ENCODE results near the gene WNK2.

Gene WNK2

GRCh38 chr9:93203026-93203717 lies 19.2 kb downstream of the WNK2 start:
- DNase-seq, result no peak

DNA sequence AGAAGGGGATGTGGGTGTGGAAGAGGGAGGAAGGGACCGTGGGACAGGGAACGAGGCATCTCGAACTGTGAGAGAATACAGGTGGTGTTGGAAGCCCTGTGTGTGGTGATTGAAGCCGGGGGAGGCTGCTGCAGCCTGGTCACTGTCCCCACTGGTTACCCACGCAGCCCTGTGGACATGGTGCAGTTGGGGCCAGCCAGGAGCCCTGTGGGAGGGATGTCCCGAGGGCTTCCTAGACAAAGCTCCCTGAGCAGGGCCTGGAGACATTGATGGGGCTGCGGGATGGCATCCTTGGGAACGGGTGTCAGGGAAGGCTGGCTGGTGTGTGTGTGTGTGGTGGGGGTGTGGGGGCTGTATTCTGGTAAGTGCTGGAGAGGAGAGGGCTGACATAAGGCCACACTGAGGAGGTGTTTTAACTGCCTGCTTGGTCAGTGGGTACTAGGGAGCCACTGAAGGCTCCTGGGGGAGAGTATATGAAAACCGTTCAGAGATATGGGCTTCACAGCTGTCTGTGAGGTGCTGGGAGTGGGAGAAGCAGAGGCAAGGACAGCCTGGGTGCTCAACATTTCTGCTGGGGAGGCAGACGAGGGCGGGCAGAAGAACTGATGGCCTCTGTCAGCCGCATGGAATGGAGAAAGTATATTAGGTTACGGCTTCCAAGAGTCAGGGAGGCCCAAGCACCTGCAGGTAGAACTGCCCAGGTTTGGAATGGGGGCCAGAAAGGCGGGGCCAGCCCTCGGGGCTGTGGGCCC lies 20.0 kb downstream of the WNK2 start:
- DNase-seq, result no peak

GRCh38 chr9:93204470-93205043 lies 20.6 kb downstream of the WNK2 start:
- DNase-seq, result no peak

DNA sequence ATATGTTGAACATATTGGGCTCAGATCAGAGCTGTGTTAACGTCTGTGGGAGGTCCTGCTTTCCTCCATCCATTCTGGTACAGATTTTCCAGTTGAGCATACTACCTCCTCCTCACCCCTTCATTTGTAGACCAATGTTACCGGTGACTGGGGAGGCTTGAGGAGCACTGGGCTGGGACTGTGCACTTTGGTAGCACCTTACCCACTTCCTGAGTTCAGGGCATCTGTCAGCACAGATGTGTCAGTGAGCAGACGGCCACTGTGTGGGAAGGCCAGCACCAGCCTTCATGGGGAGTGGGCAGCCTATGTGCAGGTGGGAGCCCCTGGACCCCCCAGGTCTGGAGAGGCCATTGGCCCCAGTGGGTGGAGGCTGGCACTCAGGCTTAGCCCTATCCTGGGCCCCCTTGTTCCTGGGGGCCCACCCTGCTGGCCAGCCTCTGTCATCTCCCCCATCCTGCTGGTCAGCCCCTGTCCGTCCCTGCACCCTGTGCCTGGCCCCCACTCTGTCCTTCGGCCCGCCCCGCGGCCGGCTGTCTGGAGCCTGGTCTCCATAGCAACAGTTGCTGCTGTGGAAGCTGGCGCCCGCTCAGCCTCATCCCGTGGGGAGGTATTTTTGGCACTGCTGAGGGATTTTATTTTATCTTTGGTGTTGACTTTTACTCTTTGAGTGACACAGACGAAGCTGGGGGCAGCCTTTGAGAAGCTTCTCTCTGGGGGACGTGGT lies 21.3 kb downstream of the WNK2 start:
- no peak for DNase-seq

DNA sequence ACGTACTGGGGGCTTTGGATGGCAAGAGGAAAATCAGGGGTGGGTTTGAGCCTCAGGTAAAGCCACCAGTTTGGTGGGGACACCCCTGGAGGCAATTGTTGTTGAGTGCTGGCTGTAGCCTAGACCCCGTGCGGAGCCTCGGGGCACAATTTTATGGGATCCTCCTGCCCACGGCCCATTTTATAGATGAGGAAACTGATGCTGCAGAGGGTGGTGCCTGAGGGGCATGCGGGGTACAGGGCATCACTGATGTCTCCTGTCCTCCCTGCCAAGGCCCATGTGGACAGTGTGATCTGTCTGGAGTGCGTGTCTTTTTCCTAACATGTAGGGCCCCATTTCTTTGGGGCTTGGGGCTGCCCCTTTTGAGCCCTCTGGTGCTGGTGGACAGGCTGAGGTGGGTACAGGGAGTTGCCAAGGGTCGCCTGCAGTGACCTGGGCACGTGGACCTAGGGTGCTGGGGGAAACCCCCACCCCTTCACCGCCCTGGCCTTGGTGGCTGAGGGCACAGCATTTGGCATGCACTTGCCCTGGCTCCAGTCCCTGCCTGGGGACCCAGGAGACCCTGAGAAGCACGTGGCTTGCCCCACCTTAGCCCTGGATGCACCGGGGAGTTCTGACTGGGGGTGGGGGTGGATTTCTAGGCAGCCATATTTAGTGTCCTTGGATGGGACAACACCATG lies 22.1 kb downstream of the WNK2 start:
- DNase-seq, result no peak

GRCh38 chr9:93206576-93207155 lies 22.7 kb downstream of the WNK2 start:
- DNase-seq, result no peak

- DNase-seq, result peak; percentile 54
Measured at GRCh38 chr9:93207326-93207814, 23.4 kb downstream of the WNK2 start.

DNA sequence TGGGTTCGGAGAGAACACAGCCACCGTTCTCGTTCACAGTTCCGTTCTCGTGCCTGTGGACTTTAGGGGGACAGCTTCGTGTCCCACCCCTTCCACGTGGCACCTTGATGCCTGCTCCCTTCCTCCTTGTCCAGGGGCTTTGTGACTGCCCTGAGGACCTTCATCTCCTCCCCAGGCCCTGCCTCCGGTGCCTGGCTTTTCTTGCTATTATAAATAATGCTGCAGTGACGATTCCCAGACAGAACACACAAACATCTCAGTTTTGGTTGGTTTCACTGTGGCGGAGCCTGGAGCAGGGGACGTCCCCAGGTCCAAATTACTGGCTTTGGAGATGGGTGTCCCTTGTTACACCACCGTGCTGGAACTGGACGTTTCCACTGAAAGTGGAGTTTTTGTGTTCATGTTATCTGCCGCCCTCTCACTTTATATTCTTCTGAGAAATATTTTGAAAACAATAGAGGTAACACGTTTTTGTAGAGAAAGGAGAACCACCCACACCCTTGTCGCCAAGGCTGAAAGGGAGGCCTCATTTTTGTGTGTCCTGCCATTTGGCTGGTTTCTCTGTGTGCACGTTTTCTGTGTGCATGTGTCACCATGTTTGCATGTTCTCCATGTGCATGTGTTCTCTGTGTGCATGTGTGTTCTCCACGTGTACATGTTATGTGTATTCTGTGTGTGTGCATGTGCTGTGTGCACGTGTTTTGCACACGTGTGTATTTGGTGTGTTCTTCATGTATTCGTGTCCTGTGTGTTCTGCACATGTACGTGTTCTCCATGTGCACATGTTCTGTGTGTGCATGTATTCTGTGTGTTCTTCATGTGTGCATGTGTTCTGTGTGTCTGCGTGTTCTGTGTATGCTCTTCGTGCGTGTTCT lies 24.2 kb downstream of the WNK2 start:
- no peak for DNase-seq

GRCh38 chr9:93209097-93209496 lies 25.2 kb downstream of the WNK2 start:
- no peak for DNase-seq

DNA sequence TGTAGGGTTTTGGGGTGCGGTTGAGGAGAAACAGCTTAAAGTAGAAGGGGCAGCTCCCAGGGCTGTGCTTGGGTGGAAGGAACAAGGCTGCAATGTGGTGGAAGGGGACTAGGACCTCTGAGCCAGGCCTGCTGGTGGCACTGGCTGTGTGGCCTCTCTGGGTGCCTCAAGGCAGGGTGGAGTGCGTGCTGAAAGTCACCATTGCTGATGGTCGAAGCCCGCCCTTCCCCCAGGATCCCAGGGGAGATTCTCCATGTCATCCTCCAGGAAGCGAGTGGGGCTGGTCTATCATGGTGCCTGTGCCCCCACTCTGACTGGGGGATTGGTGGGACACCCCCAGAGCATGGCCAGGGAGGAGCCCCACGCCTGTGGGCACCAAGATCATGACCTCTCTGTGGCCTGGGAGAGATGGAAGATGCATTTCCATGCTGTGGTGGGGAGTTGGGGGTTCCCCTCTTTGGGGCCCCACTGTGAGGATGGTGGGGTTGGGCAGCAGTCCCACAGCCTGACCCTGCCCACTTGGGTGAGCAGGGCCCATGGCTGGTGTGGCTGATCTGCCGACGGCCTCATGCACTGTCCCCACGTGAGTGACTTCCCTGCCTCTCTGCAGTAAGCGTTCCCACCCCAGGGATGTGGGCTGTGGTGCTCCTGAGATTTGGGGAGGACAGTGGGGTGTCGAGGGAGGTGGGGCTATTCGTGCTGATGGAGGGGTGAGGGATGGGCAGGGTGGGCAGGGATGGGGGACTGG lies 25.8 kb downstream of the WNK2 start:
- DNase-seq, result no peak

GRCh38 chr9:93210324-93210973 lies 26.5 kb downstream of the WNK2 start:
- DNase-seq, result no peak

GRCh38 chr9:93210974-93211653 lies 27.2 kb downstream of the WNK2 start:
- no peak for DNase-seq

GRCh38 chr9:93211654-93212001 lies 27.7 kb downstream of the WNK2 start:
- DNase-seq, result no peak

- no peak for DNase-seq
Measured at GRCh38 chr9:93212409-93212808, 28.5 kb downstream of the WNK2 start.

GRCh38 chr9:93216073-93216365 lies 32.1 kb downstream of the WNK2 start:
- no peak for DNase-seq

- no peak for DNase-seq
Measured at GRCh38 chr9:93217706-93218105, 33.8 kb downstream of the WNK2 start.

DNA sequence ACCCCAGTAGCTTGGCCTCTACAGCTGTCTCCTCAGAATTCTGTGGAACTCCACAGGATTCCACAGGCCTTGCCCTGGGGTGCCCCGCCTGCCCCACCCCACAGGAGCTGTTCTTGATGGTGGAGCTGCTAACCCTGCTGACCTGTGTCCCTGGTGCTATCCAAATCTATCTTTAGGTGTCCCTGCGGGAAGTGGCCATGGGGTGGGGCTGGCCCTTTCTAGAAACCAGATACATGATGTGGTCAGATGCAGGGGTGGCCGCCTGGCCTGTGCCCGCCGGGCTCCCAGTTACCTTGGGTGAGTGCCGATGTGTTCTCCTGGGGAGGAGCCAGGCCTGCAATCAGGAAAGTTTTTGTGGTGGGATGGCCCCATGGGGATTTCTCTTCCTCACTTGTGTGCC lies 34.2 kb downstream of the WNK2 start:
- DNase-seq, result no peak

DNA sequence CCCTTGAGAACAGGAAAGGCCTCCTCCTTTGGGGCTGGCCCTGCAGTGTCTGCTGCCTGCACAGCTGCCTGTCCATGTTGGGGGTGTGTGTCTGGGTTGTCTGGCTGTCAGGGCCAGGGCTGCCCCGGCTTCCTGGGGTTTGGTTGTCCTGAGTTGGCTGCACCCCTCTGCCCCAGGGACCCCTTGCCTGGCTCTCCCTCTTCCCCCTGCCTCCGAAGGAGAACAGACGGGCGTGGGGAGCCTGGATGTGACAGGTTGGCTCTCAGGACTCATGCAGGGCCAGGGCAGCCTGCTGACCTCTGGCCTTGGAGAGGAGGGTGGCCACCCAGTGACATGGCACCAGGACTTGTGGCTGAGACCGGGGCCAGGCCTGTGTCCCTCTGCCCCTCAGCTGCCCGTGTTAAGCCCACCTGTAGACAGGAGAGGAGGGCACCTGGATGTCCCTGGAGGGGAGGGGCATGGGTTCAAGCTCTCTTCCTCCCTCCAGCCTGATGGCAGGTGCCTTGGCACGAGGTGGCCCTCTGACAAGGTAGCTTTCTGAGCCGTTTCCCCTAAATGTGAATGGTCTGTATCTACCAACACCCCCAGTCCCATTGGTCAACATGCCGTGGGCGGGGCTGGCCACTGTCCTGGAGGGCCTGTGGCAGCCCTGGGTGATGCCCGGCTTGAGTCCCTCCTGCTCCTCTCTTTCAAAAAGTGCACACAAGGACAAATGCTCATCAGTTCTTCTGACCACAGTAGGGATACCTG lies 34.9 kb downstream of the WNK2 start:
- no peak for DNase-seq

GRCh38 chr9:93219692-93220091 lies 35.8 kb downstream of the WNK2 start:
- no peak for DNase-seq
